CD8-positive, alpha-beta memory T cell (primary cell): ENCODE results near the gene LPAR1. TPM values are rescaled to one million over a fixed set of nuclear protein-coding genes. Genes with fewer than 3 reads are reported as not detected.

Source experiments
- CTCF ChIA-PET: fragments of 350-600 bp; sonication (Branson Sonifier 250); formaldehyde crosslinking; loops from one replicate; lab custom pipeline; 2021; ENCODE audit warnings: antibody characterized with exemption; lab: Charles Lee
- POLR2A ChIA-PET: fragments of 350-600 bp; sonication (Branson Sonifier 250); formaldehyde crosslinking; loops from one replicate; lab custom pipeline; 2021; ENCODE audit warnings: antibody characterized with exemption; lab: Charles Lee
- DNase-seq, 5 donors: peaks; one replicate each; pipeline versions ENCODE4 v3.0.0 to v3.0.0-alpha.2; 2020 to 2022; ENCODE audit warnings: mixed read lengths in 1 of 5
- H3K27ac ChIP-seq: one replicate; pipeline ENCODE4 v1.7.0; 2013; ENCODE audit warnings: low read depth, mild to moderate bottlenecking, low read length, moderate library complexity
- H3K27me3 ChIP-seq: 2 replicates; pipeline ENCODE4 v1.7.0; 2013; ENCODE audit warnings: low read length, mild to moderate bottlenecking; ENCODE audit not compliant: insufficient read depth, poor library complexity, severe bottlenecking
- H3K36me3 ChIP-seq: 2 replicates; pipeline ENCODE4 v1.7.0; 2013; ENCODE audit warnings: mild to moderate bottlenecking, low read length, moderate library complexity; ENCODE audit not compliant: insufficient read depth
- H3K4me1 ChIP-seq: 2 replicates; pipeline ENCODE4 v1.7.0; 2013; ENCODE audit warnings: mild to moderate bottlenecking, low read length, moderate library complexity; ENCODE audit not compliant: insufficient read depth
- H3K4me3 ChIP-seq: 2 replicates; pipeline ENCODE4 v1.7.0; 2013; ENCODE audit warnings: mild to moderate bottlenecking, low read length
- H3K9me3 ChIP-seq: 2 replicates; pipeline ENCODE4 v1.7.0; 2013; ENCODE audit warnings: mild to moderate bottlenecking, low read length
- H3K27ac Mint-ChIP-seq, 8 donors: one replicate each; pipeline ENCODE4 v1.8.0; 2020 to 2021; ENCODE audit warnings: mixed read lengths in 8 of 8, mild to moderate bottlenecking in 6 of 8, inconsistent platforms in 3 of 8, moderate library complexity in 3 of 8
- H3K27me3 Mint-ChIP-seq, 2 donors: one replicate each; pipeline ENCODE4 v1.8.0; 2020 to 2021; ENCODE audit warnings: mixed read lengths in 2 of 2, mild to moderate bottlenecking in 1 of 2, moderate library complexity in 1 of 2
- H3K36me3 Mint-ChIP-seq, 3 donors: one replicate each; pipeline ENCODE4 v1.8.0; 2020 to 2021; ENCODE audit warnings: mixed read lengths in 3 of 3, inconsistent platforms in 1 of 3, mild to moderate bottlenecking in 1 of 3
- H3K4me1 Mint-ChIP-seq, 3 donors: one replicate each; pipeline ENCODE4 v1.8.0; 2020 to 2021; ENCODE audit warnings: mixed read lengths in 3 of 3, inconsistent platforms in 1 of 3, mild to moderate bottlenecking in 1 of 3
- H3K4me3 Mint-ChIP-seq, 7 donors: one replicate each; pipeline ENCODE4 v1.8.0; 2020 to 2021; ENCODE audit warnings: mixed read lengths in 7 of 7, mild to moderate bottlenecking in 6 of 7, moderate library complexity in 4 of 7, inconsistent platforms in 2 of 7
- H3K9me3 Mint-ChIP-seq, 5 donors: one replicate each; pipeline ENCODE4 v1.8.0; 2020 to 2022; ENCODE audit warnings: mixed read lengths in 5 of 5, mild to moderate bottlenecking in 3 of 5, moderate library complexity in 2 of 5, inconsistent platforms in 1 of 5
- polyA plus RNA-seq: library from polyadenylated mRNA; unstranded; fragments of 300-500 nt; fragmentation: Illumina TruSeq; gene quantifications from one replicate; pipeline ENCODE4 v1.2.3, GENCODE V29; 2021
- total RNA-seq, 2 experiments: library from RNA; stranded (reverse); gene quantifications; one replicate each; pipeline ENCODE4 v1.2.3, GENCODE V29; 2021

LPAR1 gene
- total and polyA plus RNA-seq, 3 experiments from 2014 or later, result not detected

DNA sequence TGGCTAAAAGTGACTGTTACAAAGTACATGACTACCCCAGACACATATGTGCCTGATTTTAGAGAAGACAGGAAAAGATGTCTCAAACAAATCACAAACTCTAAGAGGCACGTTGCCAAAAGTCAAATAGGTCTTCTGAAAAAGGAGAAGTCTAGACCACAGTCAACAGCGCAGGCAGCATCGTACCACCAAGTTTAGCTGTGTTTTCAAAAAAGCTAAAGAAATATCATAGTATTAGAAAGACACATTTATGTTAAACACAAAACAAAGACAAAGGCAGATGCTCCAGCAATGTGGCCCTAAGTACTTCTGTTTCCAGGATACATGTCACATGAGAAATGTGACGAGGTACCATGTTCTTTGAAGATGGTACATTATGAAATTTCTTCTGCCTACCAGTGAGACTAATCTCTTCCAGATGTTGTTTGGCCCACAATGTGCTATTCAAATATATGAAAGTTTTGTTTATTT is 43.5 kb downstream of the LPAR1 start:
- Histone ChIP-seq H3K4me1 (no peaks in the 10 kb centered on the region), H3K36me3 (no peaks in the 10 kb centered on the region), H3K4me3 (no peak overlapping the region), H3K27me3 (no peaks in the 10 kb centered on the region), H3K9me3 (no peaks in the 10 kb centered on the region), H3K27ac (no peak overlapping the region)
- peaks cover 0 to 16% (median 5%) of the 10 kb centered on the region in 5 donors for H3K9me3 Mint-ChIP-seq
- DNase-seq, result no peak
- H3K4me3 Mint-ChIP-seq, result no peak overlapping the region
- no peaks in the 10 kb centered on the region for H3K4me1 Mint-ChIP-seq
- H3K27me3 Mint-ChIP-seq, result no peaks in the 10 kb centered on the region
- no peaks in the 10 kb centered on the region for H3K36me3 Mint-ChIP-seq
- CTCF ChIA-PET, result no interaction called here
- no peak overlapping the region for H3K27ac Mint-ChIP-seq
- POLR2A ChIA-PET, result no interaction called here

GRCh38 chr9:110990481-110990880 is 47.8 kb downstream of the LPAR1 start:
- Histone ChIP-seq H3K27me3 (no peaks in the 10 kb centered on the region), H3K36me3 (no peaks in the 10 kb centered on the region), H3K27ac (no peak overlapping the region), H3K9me3 (no peaks in the 10 kb centered on the region), H3K4me3 (no peak overlapping the region), H3K4me1 (no peaks in the 10 kb centered on the region)
- no peak for DNase-seq
- Mint-ChIP-seq H3K4me3 (no peak overlapping the region), H3K4me1 (no peaks in the 10 kb centered on the region), H3K9me3 (peaks cover 0 to 13% (median 9%) of the 10 kb centered on the region in 5 donors), H3K27ac (no peak overlapping the region), H3K27me3 (peaks cover 0 to 1% of the 10 kb centered on the region in 2 donors), H3K36me3 (no peaks in the 10 kb centered on the region)
- ChIA-PET CTCF (no interaction called here), POLR2A (no interaction called here)

GRCh38 chr9:110986529-110986928 is 51.7 kb downstream of the LPAR1 start:
- no peak overlapping the region for H3K4me3 Mint-ChIP-seq
- DNase-seq, result no peak
- H3K4me1 Mint-ChIP-seq, result no peaks in the 10 kb centered on the region
- H3K27ac Mint-ChIP-seq, result no peak overlapping the region
- H3K36me3 Mint-ChIP-seq, result no peaks in the 10 kb centered on the region
- no peaks in the 10 kb centered on the region for H3K9me3 ChIP-seq
- H3K27me3 ChIP-seq, result no peaks in the 10 kb centered on the region
- POLR2A ChIA-PET, result no interaction called here
- H3K4me3 ChIP-seq, result no peak overlapping the region
- no peaks in the 10 kb centered on the region for H3K4me1 ChIP-seq
- H3K27ac ChIP-seq, result no peak overlapping the region
- peaks cover 0 to 1% of the 10 kb centered on the region in 2 donors for H3K27me3 Mint-ChIP-seq
- CTCF ChIA-PET, result no interaction called here
- H3K9me3 Mint-ChIP-seq, result peaks cover 0 to 16% (median 9%) of the 10 kb centered on the region in 5 donors
- no peaks in the 10 kb centered on the region for H3K36me3 ChIP-seq

DNA sequence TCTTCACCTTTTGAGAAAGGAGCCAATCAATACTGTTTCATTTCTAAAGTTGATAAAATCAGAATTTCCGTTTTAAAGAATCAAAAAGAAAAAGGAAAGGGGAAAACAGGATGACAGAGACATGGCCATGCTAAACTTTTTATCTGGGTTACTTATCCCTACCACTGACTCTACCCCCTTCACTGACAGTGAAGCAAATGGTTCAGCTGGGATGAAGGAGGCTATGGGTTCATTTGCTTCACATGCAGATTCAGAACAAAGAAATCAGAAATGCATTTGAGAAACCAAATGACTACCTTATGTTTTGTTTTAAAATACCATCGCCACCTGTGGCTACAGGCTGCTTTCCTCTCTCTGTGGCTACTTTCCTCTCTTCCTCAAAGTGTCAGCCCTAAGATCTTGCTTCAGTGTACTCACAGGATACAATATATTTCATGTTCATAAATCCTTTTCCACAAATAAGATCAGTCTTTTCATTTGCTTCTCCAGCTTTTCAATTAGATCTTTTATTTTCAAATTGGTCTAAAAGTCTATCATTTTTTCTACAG is 53.3 kb downstream of the LPAR1 start:
- Histone ChIP-seq H3K36me3 (no peaks in the 10 kb centered on the region), H3K4me3 (no peak overlapping the region), H3K4me1 (no peaks in the 10 kb centered on the region), H3K27ac (no peak overlapping the region), H3K27me3 (no peaks in the 10 kb centered on the region), H3K9me3 (no peaks in the 10 kb centered on the region)
- H3K36me3 Mint-ChIP-seq, result no peaks in the 10 kb centered on the region
- H3K4me3 Mint-ChIP-seq, result no peak overlapping the region
- peaks cover 0 to 11% (median 8%) of the 10 kb centered on the region in 5 donors for H3K9me3 Mint-ChIP-seq
- H3K4me1 Mint-ChIP-seq, result no peaks in the 10 kb centered on the region
- H3K27ac Mint-ChIP-seq, result no peak overlapping the region
- DNase-seq, result no peak
- peaks cover 0 to 1% of the 10 kb centered on the region in 2 donors for H3K27me3 Mint-ChIP-seq
- ChIA-PET POLR2A (no interaction called here), CTCF (interaction anchor here (0.8 kb wide), 1 partner anchor 12 kb away, joined by 3 read pairs; no protein-coding TSS in a partner anchor)

DNA sequence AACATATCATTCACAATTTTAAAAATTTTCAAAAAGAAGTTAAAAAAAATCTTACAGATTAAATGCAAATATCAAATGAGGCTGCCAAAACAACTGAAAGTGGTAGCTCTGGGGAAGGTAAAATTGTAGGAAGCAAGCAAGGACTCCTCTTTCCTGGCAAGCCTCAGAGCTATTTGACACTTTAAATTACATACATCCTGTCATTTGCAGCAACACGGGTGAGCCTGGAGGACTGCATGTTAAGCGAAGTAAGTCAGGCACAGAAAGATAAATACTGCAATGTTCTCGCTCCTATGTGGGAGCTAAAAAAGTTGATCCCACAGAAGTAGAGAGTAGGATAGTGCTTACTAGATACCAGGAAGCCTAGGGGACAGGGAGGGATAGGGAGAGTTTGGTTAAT is 58.0 kb downstream of the LPAR1 start:
- no peak overlapping the region for H3K27ac Mint-ChIP-seq
- H3K4me3 ChIP-seq, result no peak overlapping the region
- no peak overlapping the region for H3K27ac ChIP-seq
- H3K9me3 Mint-ChIP-seq, result peaks cover 0 to 5% (median 2%) of the 10 kb centered on the region in 5 donors
- ChIA-PET POLR2A (no interaction called here), CTCF (no interaction called here)
- no peaks in the 10 kb centered on the region for H3K27me3 ChIP-seq
- H3K4me1 Mint-ChIP-seq, result no peaks in the 10 kb centered on the region
- H3K9me3 ChIP-seq, result no peaks in the 10 kb centered on the region
- H3K4me3 Mint-ChIP-seq, result no peak overlapping the region
- DNase-seq, result no peak
- peaks cover 0 to 1% of the 10 kb centered on the region in 2 donors for H3K27me3 Mint-ChIP-seq
- H3K36me3 ChIP-seq, result no peaks in the 10 kb centered on the region
- no peaks in the 10 kb centered on the region for H3K36me3 Mint-ChIP-seq
- no peaks in the 10 kb centered on the region for H3K4me1 ChIP-seq

DNA sequence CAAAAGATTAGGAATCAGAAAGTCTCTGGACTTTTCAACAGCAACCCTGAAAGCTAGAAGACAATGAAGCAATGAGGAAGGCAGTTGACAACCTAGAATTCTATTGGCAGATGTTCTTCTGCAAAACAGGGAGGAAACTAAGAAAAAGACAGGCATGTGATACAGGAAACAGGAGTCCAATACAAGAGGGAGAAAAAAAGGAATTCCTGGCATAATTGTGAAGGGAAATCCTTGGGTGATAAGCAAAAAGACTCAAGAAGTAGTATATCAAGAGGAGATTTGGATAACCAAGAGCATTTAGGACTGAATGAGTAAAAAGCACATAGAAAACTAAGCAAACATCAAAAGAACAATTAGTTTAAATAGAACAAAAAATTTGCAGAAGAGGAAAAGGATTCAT is 58.6 kb downstream of the LPAR1 start:
- Mint-ChIP-seq H3K9me3 (peaks cover 0 to 5% (median 4%) of the 10 kb centered on the region in 5 donors), H3K27me3 (peaks cover 0 to 1% of the 10 kb centered on the region in 2 donors), H3K4me3 (no peak overlapping the region), H3K4me1 (no peaks in the 10 kb centered on the region), H3K27ac (no peak overlapping the region), H3K36me3 (no peaks in the 10 kb centered on the region)
- DNase-seq, result no peak
- POLR2A ChIA-PET, result no interaction called here
- CTCF ChIA-PET, result no interaction called here
- Histone ChIP-seq H3K27me3 (no peaks in the 10 kb centered on the region), H3K36me3 (no peaks in the 10 kb centered on the region), H3K4me1 (no peaks in the 10 kb centered on the region), H3K9me3 (no peaks in the 10 kb centered on the region), H3K4me3 (no peak overlapping the region), H3K27ac (no peak overlapping the region)

DNA sequence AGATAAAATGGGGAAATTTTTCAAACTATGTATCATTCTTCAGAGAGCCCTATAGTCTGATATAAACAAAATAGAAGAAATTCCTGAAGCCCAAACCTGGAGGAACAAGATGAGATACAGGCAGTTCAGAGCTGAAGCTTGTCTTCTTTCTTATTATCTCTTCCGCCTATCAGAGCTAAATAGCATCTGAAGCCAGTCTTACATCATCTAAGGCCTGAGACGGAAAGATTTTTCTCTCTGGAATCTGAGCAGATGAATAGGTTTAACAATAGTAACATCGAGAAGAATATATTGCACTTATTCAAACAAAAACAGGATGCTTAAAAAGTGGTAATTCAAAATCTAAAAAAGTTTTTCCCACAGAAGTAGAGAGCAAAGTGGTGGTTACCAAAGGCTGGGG is 59.8 kb downstream of the LPAR1 start:
- no peak for DNase-seq
- Histone ChIP-seq H3K27ac (no peak overlapping the region), H3K9me3 (no peaks in the 10 kb centered on the region), H3K27me3 (no peaks in the 10 kb centered on the region), H3K4me1 (no peaks in the 10 kb centered on the region), H3K36me3 (no peaks in the 10 kb centered on the region), H3K4me3 (no peak overlapping the region)
- ChIA-PET CTCF (no interaction called here), POLR2A (no interaction called here)
- no peaks in the 10 kb centered on the region for H3K36me3 Mint-ChIP-seq
- H3K9me3 Mint-ChIP-seq, result peaks cover 0 to 6% (median 4%) of the 10 kb centered on the region in 5 donors
- H3K27me3 Mint-ChIP-seq, result peaks cover 0 to 1% of the 10 kb centered on the region in 2 donors
- H3K4me1 Mint-ChIP-seq, result no peaks in the 10 kb centered on the region
- peak overlapping the region in 1 of 8 donors; percentile 69 for H3K27ac Mint-ChIP-seq
- H3K4me3 Mint-ChIP-seq, result no peak overlapping the region

- H3K36me3 ChIP-seq, result no peaks in the 10 kb centered on the region
- H3K4me3 Mint-ChIP-seq, result no peak overlapping the region
Observed at GRCh38 chr9:110977259-110977709, 61.0 kb downstream of the LPAR1 start.

More at GRCh38 chr9:110977259-110977709, 61.0 kb downstream of the LPAR1 start:
- ChIA-PET CTCF (no interaction called here), POLR2A (no interaction called here)
- Histone ChIP-seq H3K27ac (no peak overlapping the region), H3K27me3 (no peaks in the 10 kb centered on the region), H3K4me1 (no peaks in the 10 kb centered on the region), H3K4me3 (no peak overlapping the region), H3K9me3 (no peaks in the 10 kb centered on the region)
- no peak overlapping the region for H3K27ac Mint-ChIP-seq
- H3K27me3 Mint-ChIP-seq, result peaks cover 0 to 3% of the 10 kb centered on the region in 2 donors
- no peak for DNase-seq
- H3K36me3 Mint-ChIP-seq, result no peaks in the 10 kb centered on the region
- H3K4me1 Mint-ChIP-seq, result no peaks in the 10 kb centered on the region
- H3K9me3 Mint-ChIP-seq, result peaks cover 0 to 6% (median 4%) of the 10 kb centered on the region in 5 donors
